GM23338 (cell line): ENCODE measurements around the gene USP6NL.

Source experiments
- CREB1 ChIP-seq: fragments of 250-450 bp; sonication (Bioruptor Pico); IDR thresholded peaks from 2 replicates; pipeline ENCODE4 v1.5.0; 2020; ENCODE audit warnings: low read depth, mild to moderate bottlenecking, moderate library complexity
- EZH2 ChIP-seq: fragments of 200-600 bp; sonication (generic); IDR thresholded peaks from one replicate; pipeline ENCODE4 v1.8.0; 2017; ENCODE audit warnings: antibody characterized with exemption, mild to moderate bottlenecking, low read depth; ENCODE audit not compliant: unreplicated experiment
- EZH2phosphoT487 ChIP-seq: fragments of 200-600 bp; sonication (generic); IDR thresholded peaks from one replicate; pipeline ENCODE4 v1.8.1; 2018; ENCODE audit warnings: antibody characterized with exemption; ENCODE audit not compliant: unreplicated experiment
- JUNB ChIP-seq: IDR thresholded peaks from one replicate; pipeline ENCODE4 v1.6.1; 2016; ENCODE audit warnings: antibody characterized with exemption; ENCODE audit not compliant: unreplicated experiment
- NANOG ChIP-seq: IDR thresholded peaks from 2 replicates; pipeline ENCODE4 v1.6.1; 2016; ENCODE audit warnings: antibody characterized with exemption, borderline replicate concordance
- POLR2AphosphoS5 ChIP-seq: IDR thresholded peaks from 2 replicates; pipeline ENCODE4 v1.6.1; 2016; ENCODE audit warnings: antibody characterized with exemption, low read depth
- STAT1 ChIP-seq: IDR thresholded peaks from one replicate; pipeline ENCODE4 v1.6.1; 2016; ENCODE audit warnings: antibody characterized with exemption; ENCODE audit not compliant: unreplicated experiment
- ZNF114 ChIP-seq: fragments of 250-450 bp; sonication (Bioruptor Pico); IDR thresholded peaks from 2 replicates; pipeline ENCODE4 v1.5.0; 2020; ENCODE audit warnings: mild to moderate bottlenecking, moderate library complexity
- ZNF331 ChIP-seq: fragments of 250-450 bp; sonication (Bioruptor Pico); IDR thresholded peaks from 2 replicates; pipeline ENCODE4 v1.5.0; 2020; ENCODE audit warnings: low read depth, mild to moderate bottlenecking, moderate library complexity
- TF ChIP-seq, protein P1 (sequence below), 2 experiments: fragments of 200-600 bp in 1 of 2; sonication (generic) in 1 of 2; conservative IDR thresholded peaks; 2 replicates each; pipeline versions ENCODE4 v1.5.1 to v1.6.1; 2016 to 2017; ENCODE audit warnings: antibody characterized with exemption in 2 of 2, low read depth in 2 of 2, mild to moderate bottlenecking in 2 of 2, moderate library complexity in 1 of 2
- TF ChIP-seq, protein P2 (sequence below): IDR thresholded peaks from one replicate; pipeline ENCODE4 v1.6.1; 2018; ENCODE audit warnings: antibody characterized with exemption; ENCODE audit not compliant: unreplicated experiment
- TF ChIP-seq, protein P3 (sequence below): IDR thresholded peaks from 2 replicates; pipeline ENCODE4 v1.6.1; 2016; ENCODE audit warnings: antibody characterized with exemption

DNA sequence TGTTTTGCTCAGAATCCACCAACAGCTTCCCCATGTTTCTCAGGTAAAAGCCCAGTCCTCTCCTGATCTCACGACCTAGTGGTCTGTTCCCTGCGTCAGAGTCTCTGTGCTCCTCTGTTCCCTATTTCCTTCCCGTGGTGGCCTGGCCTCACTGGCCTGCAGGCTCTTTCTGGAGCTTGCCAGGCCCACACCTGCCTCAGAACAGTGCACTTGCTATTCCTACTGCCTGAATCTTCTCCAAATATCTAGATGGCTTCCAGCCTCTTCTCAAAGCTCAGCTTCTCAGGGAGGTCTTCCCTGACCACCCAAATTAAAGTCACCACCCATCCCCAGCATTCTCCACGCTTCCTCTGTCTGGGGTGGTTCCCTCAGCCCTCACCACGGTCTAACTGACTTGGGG, 165.3 kb downstream of the USP6NL start:
- TF ChIP-seq, protein P1, sequence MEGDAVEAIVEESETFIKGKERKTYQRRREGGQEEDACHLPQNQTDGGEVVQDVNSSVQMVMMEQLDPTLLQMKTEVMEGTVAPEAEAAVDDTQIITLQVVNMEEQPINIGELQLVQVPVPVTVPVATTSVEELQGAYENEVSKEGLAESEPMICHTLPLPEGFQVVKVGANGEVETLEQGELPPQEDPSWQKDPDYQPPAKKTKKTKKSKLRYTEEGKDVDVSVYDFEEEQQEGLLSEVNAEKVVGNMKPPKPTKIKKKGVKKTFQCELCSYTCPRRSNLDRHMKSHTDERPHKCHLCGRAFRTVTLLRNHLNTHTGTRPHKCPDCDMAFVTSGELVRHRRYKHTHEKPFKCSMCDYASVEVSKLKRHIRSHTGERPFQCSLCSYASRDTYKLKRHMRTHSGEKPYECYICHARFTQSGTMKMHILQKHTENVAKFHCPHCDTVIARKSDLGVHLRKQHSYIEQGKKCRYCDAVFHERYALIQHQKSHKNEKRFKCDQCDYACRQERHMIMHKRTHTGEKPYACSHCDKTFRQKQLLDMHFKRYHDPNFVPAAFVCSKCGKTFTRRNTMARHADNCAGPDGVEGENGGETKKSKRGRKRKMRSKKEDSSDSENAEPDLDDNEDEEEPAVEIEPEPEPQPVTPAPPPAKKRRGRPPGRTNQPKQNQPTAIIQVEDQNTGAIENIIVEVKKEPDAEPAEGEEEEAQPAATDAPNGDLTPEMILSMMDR (conservative IDR thresholded peaks at IDR 0.05; ENCODE audit: low read depth in 2 of 2): no peak
- TF ChIP-seq, protein P2, sequence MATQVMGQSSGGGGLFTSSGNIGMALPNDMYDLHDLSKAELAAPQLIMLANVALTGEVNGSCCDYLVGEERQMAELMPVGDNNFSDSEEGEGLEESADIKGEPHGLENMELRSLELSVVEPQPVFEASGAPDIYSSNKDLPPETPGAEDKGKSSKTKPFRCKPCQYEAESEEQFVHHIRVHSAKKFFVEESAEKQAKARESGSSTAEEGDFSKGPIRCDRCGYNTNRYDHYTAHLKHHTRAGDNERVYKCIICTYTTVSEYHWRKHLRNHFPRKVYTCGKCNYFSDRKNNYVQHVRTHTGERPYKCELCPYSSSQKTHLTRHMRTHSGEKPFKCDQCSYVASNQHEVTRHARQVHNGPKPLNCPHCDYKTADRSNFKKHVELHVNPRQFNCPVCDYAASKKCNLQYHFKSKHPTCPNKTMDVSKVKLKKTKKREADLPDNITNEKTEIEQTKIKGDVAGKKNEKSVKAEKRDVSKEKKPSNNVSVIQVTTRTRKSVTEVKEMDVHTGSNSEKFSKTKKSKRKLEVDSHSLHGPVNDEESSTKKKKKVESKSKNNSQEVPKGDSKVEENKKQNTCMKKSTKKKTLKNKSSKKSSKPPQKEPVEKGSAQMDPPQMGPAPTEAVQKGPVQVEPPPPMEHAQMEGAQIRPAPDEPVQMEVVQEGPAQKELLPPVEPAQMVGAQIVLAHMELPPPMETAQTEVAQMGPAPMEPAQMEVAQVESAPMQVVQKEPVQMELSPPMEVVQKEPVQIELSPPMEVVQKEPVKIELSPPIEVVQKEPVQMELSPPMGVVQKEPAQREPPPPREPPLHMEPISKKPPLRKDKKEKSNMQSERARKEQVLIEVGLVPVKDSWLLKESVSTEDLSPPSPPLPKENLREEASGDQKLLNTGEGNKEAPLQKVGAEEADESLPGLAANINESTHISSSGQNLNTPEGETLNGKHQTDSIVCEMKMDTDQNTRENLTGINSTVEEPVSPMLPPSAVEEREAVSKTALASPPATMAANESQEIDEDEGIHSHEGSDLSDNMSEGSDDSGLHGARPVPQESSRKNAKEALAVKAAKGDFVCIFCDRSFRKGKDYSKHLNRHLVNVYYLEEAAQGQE: no peak
- TF ChIP-seq EZH2phosphoT487 (no peak), POLR2AphosphoS5 (no peak), JUNB (no peak), EZH2 (no peak), ZNF331 (CRISPR knock-in tag) (no peak), CREB1 (CRISPR knock-in tag) (no peak), STAT1 (no peak), NANOG (no peak), ZNF114 (CRISPR knock-in tag) (no peak)
- TF ChIP-seq, protein P3, sequence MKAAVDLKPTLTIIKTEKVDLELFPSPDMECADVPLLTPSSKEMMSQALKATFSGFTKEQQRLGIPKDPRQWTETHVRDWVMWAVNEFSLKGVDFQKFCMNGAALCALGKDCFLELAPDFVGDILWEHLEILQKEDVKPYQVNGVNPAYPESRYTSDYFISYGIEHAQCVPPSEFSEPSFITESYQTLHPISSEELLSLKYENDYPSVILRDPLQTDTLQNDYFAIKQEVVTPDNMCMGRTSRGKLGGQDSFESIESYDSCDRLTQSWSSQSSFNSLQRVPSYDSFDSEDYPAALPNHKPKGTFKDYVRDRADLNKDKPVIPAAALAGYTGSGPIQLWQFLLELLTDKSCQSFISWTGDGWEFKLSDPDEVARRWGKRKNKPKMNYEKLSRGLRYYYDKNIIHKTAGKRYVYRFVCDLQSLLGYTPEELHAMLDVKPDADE: no peak
